Measurements from ENCODE around the gene TMEM97. TPM values are rescaled to one million over a fixed set of nuclear protein-coding genes. Genes with fewer than 3 reads are reported as not detected.

TMEM97 gene
- total RNA-seq, 1 experiment from 2014 or later, result 55.6 TPM

DNA sequence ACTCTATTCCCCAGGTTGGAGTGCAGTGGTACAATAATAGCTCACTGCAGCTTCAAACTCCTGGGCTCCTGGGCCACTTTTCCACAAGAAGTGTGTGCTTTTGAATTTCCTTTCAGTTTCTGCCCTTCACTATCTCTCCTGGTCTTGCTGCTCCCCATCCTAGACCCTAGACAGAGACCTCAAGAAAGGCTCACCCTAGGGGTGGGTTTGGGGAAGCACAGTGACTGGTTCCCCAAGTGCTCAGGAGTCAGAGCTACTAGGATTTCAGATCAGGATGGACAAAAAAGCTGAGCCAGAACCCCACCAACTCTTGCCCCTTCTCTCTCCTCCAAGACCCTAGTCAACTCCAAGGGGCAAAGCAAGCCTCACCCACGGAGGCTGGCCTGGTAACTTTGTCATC lies 47.6 kb downstream of the TMEM97 start:
- no peak for ATAC-seq
- Histone ChIP-seq H3K9me2 (ENCODE audit: insufficient read depth) (no peaks in the 10 kb centered on the region), H3K27ac (ENCODE audit: low read depth, low read length) (no peak overlapping the region), H3K4me1 (ENCODE audit: control insufficient read depth in 1 of 2, insufficient read depth in 2 of 2, low read length in 2 of 2) (peaks cover 7 to 17% of the 10 kb centered on the region in 2 experiments; a peak in 3 of 4 replicates), H3K9me3 (ENCODE audit: control insufficient read depth in 1 of 2, insufficient read depth in 1 of 2, low read depth in 1 of 2, low read length in 2 of 2) (no peaks in the 10 kb centered on the region), H3K36me3 (ENCODE audit: control insufficient read depth in 1 of 2, insufficient read depth in 2 of 2, low read length in 2 of 2) (peaks cover 0 to 2% of the 10 kb centered on the region in 2 experiments; a peak in 3 of 4 replicates), H3K9ac (ENCODE audit: low read length) (no peak overlapping the region), H3K4me3 (replicated peaks in 1 of 2; ENCODE audit: low read depth in 1 of 2, low read length in 2 of 2) (no peak overlapping the region), H2AFZ (ENCODE audit: low read depth, low read length, poor library complexity, severe bottlenecking) (no peak overlapping the region), H3K4me2 (ENCODE audit: low read length) (no peak overlapping the region), H3K79me2 (ENCODE audit: insufficient read depth, low read length) (no peaks in the 10 kb centered on the region), H4K20me1 (ENCODE audit: insufficient read depth) (no peaks in the 10 kb centered on the region), H3K27me3 (ENCODE audit: insufficient read depth, low read length) (no peaks in the 10 kb centered on the region)
- intact Hi-C loops (cut with micrococcal nuclease), result no loop called here
- TF ChIP-seq, protein P1, sequence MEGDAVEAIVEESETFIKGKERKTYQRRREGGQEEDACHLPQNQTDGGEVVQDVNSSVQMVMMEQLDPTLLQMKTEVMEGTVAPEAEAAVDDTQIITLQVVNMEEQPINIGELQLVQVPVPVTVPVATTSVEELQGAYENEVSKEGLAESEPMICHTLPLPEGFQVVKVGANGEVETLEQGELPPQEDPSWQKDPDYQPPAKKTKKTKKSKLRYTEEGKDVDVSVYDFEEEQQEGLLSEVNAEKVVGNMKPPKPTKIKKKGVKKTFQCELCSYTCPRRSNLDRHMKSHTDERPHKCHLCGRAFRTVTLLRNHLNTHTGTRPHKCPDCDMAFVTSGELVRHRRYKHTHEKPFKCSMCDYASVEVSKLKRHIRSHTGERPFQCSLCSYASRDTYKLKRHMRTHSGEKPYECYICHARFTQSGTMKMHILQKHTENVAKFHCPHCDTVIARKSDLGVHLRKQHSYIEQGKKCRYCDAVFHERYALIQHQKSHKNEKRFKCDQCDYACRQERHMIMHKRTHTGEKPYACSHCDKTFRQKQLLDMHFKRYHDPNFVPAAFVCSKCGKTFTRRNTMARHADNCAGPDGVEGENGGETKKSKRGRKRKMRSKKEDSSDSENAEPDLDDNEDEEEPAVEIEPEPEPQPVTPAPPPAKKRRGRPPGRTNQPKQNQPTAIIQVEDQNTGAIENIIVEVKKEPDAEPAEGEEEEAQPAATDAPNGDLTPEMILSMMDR (IDR thresholded peaks at IDR 0.05 in 2 of 3, conservative IDR thresholded peaks at IDR 0.05 in 1 of 3; ENCODE audit: borderline replicate concordance in 1 of 3, insufficient read depth in 1 of 3, low read depth in 2 of 3, low read length in 2 of 3), result peak in 2 of 3 experiments; percentile 14 to 29; a peak in 2 of 6 replicates
- no peak for TF ChIP-seq FOSL1 (IDR thresholded peaks at IDR 0.05; ENCODE audit: low read depth)
- CTCF ChIA-PET, result interaction anchor here (1.0 to 1.7 kb wide), 2 partner anchors 31 to 50 kb away, joined by 3 to 4 read pairs; partner anchors contain the start of gene TNFAIP1
- no peak for DNase-seq (ENCODE audit: low read depth, low spot score)
- no TSS peak for BruUV-seq (replicated peaks)
- POLR2A ChIA-PET, result interaction anchor here (1.3 kb wide), 1 partner anchor 9 kb away, joined by 3 read pairs; a partner anchor contains a TSS
- RAD21 ChIA-PET (ENCODE audit: low non-redundant PET in 1 of 2, low total read pairs in 2 of 2, uncharacterized antibody in 2 of 2, unreplicated experiment in 2 of 2), result no interaction called here

DNA sequence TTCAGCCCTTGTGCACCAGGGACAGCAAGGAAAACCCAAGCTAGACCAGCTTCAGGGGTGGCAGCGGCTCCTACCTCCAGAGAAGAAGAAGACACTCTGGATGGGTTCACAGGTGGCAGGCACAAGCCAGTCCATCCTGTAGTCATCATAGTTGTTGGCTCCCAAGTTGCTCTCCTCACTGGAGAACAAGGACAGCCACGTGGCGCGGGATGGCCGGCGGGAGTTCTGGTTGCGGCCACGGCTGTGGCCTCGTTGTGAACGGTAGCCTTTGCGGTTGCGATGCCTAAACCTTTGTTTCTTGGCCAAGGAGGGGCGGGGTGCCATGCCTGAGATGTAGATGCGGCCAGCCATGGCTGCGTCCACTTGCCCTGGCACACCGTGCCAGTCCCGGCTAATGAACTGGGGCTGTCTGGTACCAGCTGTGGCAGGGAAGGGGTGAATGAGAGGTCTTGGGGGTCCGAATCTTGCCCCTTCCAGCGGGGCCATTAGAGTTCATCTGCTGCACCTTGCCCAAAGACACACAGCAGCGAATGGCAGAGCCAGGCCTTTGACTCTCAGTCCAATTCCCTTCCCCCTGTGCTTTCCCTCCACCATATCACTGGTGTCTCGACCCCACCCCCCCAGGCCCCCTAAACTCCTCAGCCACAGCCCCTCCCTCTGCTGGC lies 48.8 kb downstream of the TMEM97 start:
- no peak for DNase-seq (ENCODE audit: low read depth, low spot score)
- Histone ChIP-seq H3K9me2 (ENCODE audit: insufficient read depth) (no peaks in the 10 kb centered on the region), H3K4me2 (ENCODE audit: low read length) (no peak overlapping the region), H3K4me3 (replicated peaks in 1 of 2; ENCODE audit: low read depth in 1 of 2, low read length in 2 of 2) (no peak overlapping the region), H4K20me1 (ENCODE audit: insufficient read depth) (no peaks in the 10 kb centered on the region), H3K27ac (ENCODE audit: low read depth, low read length) (no peak overlapping the region), H3K36me3 (ENCODE audit: control insufficient read depth in 1 of 2, insufficient read depth in 2 of 2, low read length in 2 of 2) (no peaks in the 10 kb centered on the region), H3K4me1 (ENCODE audit: control insufficient read depth in 1 of 2, insufficient read depth in 2 of 2, low read length in 2 of 2) (peaks cover 11 to 20% of the 10 kb centered on the region in 2 experiments; a peak in 3 of 4 replicates), H2AFZ (ENCODE audit: low read depth, low read length, poor library complexity, severe bottlenecking) (no peak overlapping the region), H3K79me2 (ENCODE audit: insufficient read depth, low read length) (no peaks in the 10 kb centered on the region), H3K9me3 (ENCODE audit: control insufficient read depth in 1 of 2, insufficient read depth in 1 of 2, low read depth in 1 of 2, low read length in 2 of 2) (no peaks in the 10 kb centered on the region), H3K9ac (ENCODE audit: low read length) (no peak overlapping the region), H3K27me3 (ENCODE audit: insufficient read depth, low read length) (no peaks in the 10 kb centered on the region)
- RAD21 ChIA-PET (ENCODE audit: low non-redundant PET in 1 of 2, low total read pairs in 2 of 2, uncharacterized antibody in 2 of 2, unreplicated experiment in 2 of 2), result no interaction called here
- no TSS peak for BruUV-seq (replicated peaks)
- CTCF ChIA-PET, result interaction anchor here (1.7 kb wide), 1 partner anchor 49 kb away, joined by 4 read pairs; no protein-coding TSS in a partner anchor
- no peak for TF ChIP-seq SP1 (IDR thresholded peaks at IDR 0.05; ENCODE audit: low read depth)
- TF ChIP-seq EGR1 (IDR thresholded peaks at IDR 0.05; ENCODE audit: low read depth), result no peak
- TF ChIP-seq ZNF274 (IDR thresholded peaks at IDR 0.05; ENCODE audit: low read depth, low read length), result no peak
- ATAC-seq, result no peak
- intact Hi-C loops (cut with micrococcal nuclease), result no loop called here
- POLR2A ChIA-PET, result interaction anchor here (1.0 to 1.3 kb wide), 2 partner anchors 10 kb away, joined by 3 read pairs; partner anchors contain the start of gene POLDIP2
